Karpas-422 (cell line): ENCODE results near the gene PCSK7. TPM values are rescaled to one million over a fixed set of nuclear protein-coding genes. Genes with fewer than 3 reads are reported as not detected.
"Not testable (repeated sequence)": the region's sequence is repeated elsewhere in the genome, so short reads cannot be mapped to it uniquely, and the experiment has no call there.

Source experiments
- DNase-seq: peaks from one replicate; pipeline ENCODE4 v3.0.0-alpha.2; 2015
- H2AFZ ChIP-seq: fragments of 200-600 bp; sonication (generic); 2 replicates; pipeline ENCODE4 v1.6.1; 2014; ENCODE audit warnings: antibody characterized with exemption, low read length, mixed read lengths
- H3K27ac ChIP-seq: fragments of 200-600 bp; sonication (generic); 2 replicates; pipeline ENCODE4 v1.5.1; 2014; ENCODE audit warnings: mild to moderate bottlenecking, low read length, moderate library complexity
- H3K27me3 ChIP-seq: fragments of 200-600 bp; sonication (generic); 2 replicates; pipeline ENCODE4 v1.6.1; 2014; ENCODE audit warnings: low read length, mixed read lengths
- H3K36me3 ChIP-seq: fragments of 200-600 bp; sonication (generic); 2 replicates; pipeline ENCODE4 v1.6.1; 2014; ENCODE audit warnings: low read length, mixed read lengths; ENCODE audit not compliant: insufficient read depth
- H3K4me1 ChIP-seq: fragments of 200-600 bp; sonication (generic); 2 replicates; pipeline ENCODE4 v1.6.1; 2014; ENCODE audit warnings: mild to moderate bottlenecking, low read length, mixed read lengths
- H3K4me2 ChIP-seq: fragments of 200-600 bp; sonication (generic); 2 replicates; pipeline ENCODE4 v1.6.1; 2014; ENCODE audit warnings: low read length, low read depth, mild to moderate bottlenecking; ENCODE audit not compliant: poor library complexity, severe bottlenecking
- H3K4me3 ChIP-seq: fragments of 200-600 bp; sonication (generic); 2 replicates; pipeline ENCODE4 v1.5.1; 2014; ENCODE audit warnings: mild to moderate bottlenecking, antibody characterized with exemption, low read length, mixed read lengths
- H3K79me2 ChIP-seq: fragments of 200-600 bp; sonication (generic); 2 replicates; pipeline ENCODE4 v1.6.1; 2014; ENCODE audit warnings: mild to moderate bottlenecking, low read length, mixed read lengths
- H3K9ac ChIP-seq: fragments of 200-600 bp; sonication (generic); 2 replicates; pipeline ENCODE4 v1.6.0; 2014; ENCODE audit warnings: low read length
- H3K9me2 ChIP-seq: fragments of 200-600 bp; sonication (generic), shearing (Covaris generic); replicated peaks from 2 replicates; pipeline ENCODE4 v1.6.0; 2014; ENCODE audit warnings: mild to moderate bottlenecking, low read length, moderate library complexity; ENCODE audit not compliant: insufficient read depth
- H3K9me3 ChIP-seq: fragments of 300-700, 200-600 bp; sonication (generic); 2 replicates; pipeline ENCODE4 v1.6.1; 2014; ENCODE audit warnings: low read length, mixed read lengths
- H4K20me1 ChIP-seq: fragments of 200-600 bp; sonication (generic); 2 replicates; pipeline ENCODE4 v1.6.1; 2014; ENCODE audit warnings: mild to moderate bottlenecking, antibody characterized with exemption, low read length, low read depth; ENCODE audit not compliant: insufficient read depth
- total RNA-seq: library from RNA; depleted of rRNA; stranded (reverse); fragments of >200 nt; shearing (Covaris generic); gene quantifications from 2 replicates; pipeline ENCODE4 v1.2.3, GENCODE V29; 2014; ENCODE audit warnings: low replicate concordance

The PCSK7 gene
- total RNA-seq, 1 experiment from 2014 or later = 14.3 TPM

- Histone ChIP-seq H3K9ac (no peak overlapping the region), H3K4me3 (no peak overlapping the region), H3K27me3 (no peaks in the 10 kb centered on the region), H3K27ac (no peak overlapping the region), H3K4me2 (no peak overlapping the region), H3K36me3 (no peaks in the 10 kb centered on the region), H2AFZ (no peak overlapping the region), H4K20me1 (no peaks in the 10 kb centered on the region), H3K4me1 (no peaks in the 10 kb centered on the region), H3K9me2 (no peaks in the 10 kb centered on the region), H3K79me2 (no peaks in the 10 kb centered on the region), H3K9me3 (no peaks in the 10 kb centered on the region)
- no peak for DNase-seq
Observed at GRCh38 chr11:117265745-117266144, 33.9 kb upstream of the PCSK7 start.

DNA sequence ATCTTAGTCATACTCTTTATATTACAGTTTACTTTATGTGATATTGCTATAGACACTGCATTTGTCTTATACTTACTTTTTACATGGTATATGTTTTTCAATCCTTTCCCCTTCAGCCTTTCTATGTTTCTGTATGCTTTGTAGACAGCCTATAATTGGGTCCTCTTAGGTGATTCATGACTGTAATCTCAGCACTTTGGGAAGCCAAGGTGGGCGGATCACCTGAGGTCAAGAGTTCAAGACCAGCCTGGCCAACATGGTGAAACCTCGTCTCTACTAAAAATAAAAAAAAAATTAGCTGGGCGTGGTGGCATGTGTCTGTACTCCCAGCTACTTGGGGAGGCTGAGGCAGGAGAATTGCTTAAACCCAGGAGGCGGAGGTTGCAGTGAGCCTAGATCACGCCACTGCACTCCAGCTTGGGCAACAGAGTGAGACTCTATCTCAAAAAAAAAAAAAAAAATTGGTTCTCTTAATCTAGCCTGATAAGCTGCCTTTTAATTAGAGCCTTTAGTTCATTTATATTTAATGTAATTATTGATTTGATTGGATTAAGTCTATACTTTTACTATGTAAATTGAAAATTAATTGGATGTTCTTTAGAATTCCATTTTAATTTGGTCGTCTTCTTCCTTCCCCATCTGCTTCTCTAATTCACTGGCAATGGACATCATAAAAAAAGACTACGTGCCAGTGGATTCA lies 32.9 kb upstream of the PCSK7 start:
- H3K36me3 ChIP-seq, H4K20me1 ChIP-seq, H3K4me1 ChIP-seq, DNase-seq, H3K4me3 ChIP-seq, H3K4me2 ChIP-seq, H3K9ac ChIP-seq, H3K27ac ChIP-seq, H3K9me3 ChIP-seq, H2AFZ ChIP-seq, H3K9me2 ChIP-seq, H3K79me2 ChIP-seq, H3K27me3 ChIP-seq: not testable (repeated sequence)

- Histone ChIP-seq H2AFZ (no peak overlapping the region), H3K9ac (no peak overlapping the region), H3K9me2 (no peaks in the 10 kb centered on the region), H3K27me3 (no peaks in the 10 kb centered on the region), H3K27ac (no peak overlapping the region), H3K79me2 (no peaks in the 10 kb centered on the region), H3K4me2 (no peak overlapping the region), H3K36me3 (no peaks in the 10 kb centered on the region), H3K9me3 (no peaks in the 10 kb centered on the region), H4K20me1 (no peaks in the 10 kb centered on the region), H3K4me1 (no peaks in the 10 kb centered on the region), H3K4me3 (no peak overlapping the region)
- DNase-seq = no peak
Observed at GRCh38 chr11:117259417-117259816, 27.5 kb upstream of the PCSK7 start.

DNA sequence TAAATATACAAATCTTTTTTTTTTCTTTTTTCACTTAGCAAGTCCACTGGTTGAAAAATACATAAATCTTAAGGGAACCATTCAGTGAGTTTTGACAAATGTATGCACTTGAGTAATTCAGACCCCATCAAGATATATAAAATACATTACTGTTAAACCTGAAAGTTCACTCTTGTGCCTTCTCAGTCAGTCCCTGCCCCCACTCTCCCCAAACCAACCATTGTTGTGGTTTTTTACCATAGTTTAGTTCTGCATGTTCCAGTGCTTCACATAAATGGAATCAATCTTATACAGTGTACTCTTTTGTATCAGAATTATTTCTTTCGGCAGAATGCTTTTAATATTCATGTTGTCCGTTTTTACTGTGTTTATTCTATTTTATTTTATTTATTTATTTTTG lies 26.7 kb upstream of the PCSK7 start:
- Histone ChIP-seq H3K36me3 (no peaks in the 10 kb centered on the region), H3K4me1 (no peaks in the 10 kb centered on the region), H3K27me3 (no peaks in the 10 kb centered on the region), H3K27ac (no peak overlapping the region), H3K4me2 (no peak overlapping the region), H3K9me3 (no peaks in the 10 kb centered on the region), H4K20me1 (no peaks in the 10 kb centered on the region), H3K9me2 (no peaks in the 10 kb centered on the region), H3K79me2 (no peaks in the 10 kb centered on the region), H3K9ac (no peak overlapping the region), H3K4me3 (no peak overlapping the region), H2AFZ (no peak overlapping the region)
- DNase-seq = no peak

DNA sequence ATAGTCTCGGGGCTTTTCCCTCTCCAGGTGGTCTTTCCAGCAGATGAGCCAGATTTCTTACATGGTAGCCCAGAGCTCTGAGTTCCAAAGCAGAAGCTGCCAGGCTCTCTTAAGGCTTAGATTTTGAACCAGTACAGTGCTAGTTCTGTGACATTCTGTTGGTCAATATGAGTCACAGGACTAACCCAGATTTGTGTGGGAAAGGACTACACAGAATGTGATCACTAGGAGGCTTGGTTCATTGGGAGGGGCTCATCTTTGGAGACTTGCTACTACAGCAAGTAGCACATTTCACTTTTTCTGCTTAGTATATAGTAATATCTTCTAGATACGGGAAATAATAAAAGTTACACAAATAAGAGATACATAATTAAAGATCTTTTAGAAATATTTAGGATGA lies 24.7 kb upstream of the PCSK7 start:
- Histone ChIP-seq H3K4me2 (no peak overlapping the region), H3K27me3 (no peaks in the 10 kb centered on the region), H3K4me3 (no peak overlapping the region), H3K27ac (no peak overlapping the region), H4K20me1 (no peaks in the 10 kb centered on the region), H3K36me3 (no peaks in the 10 kb centered on the region), H3K9me2 (no peaks in the 10 kb centered on the region), H3K4me1 (no peaks in the 10 kb centered on the region), H2AFZ (no peak overlapping the region), H3K9me3 (no peaks in the 10 kb centered on the region), H3K9ac (no peak overlapping the region), H3K79me2 (no peaks in the 10 kb centered on the region)
- no peak for DNase-seq

DNA sequence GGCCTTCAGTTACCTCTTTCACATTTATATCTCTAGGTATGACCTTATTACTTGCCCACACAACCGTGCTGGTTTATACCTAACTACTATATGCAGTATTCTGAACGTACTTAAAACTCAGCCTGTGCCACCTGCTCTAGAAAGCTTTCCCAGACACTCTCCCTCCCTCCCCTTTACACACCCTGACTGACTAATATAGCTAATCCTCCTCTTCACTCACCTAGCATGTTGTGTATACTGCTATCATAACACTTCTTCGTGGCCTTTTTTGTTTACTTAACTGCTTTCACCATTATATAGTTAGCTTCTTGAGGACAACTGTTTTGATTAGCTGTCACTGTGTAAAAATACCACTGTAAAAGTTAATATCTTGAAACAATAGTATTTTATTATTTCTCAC lies 24.1 kb upstream of the PCSK7 start:
- Histone ChIP-seq H3K27me3 (no peaks in the 10 kb centered on the region), H3K27ac (no peak overlapping the region), H3K9ac (no peak overlapping the region), H3K9me2 (no peaks in the 10 kb centered on the region), H3K36me3 (no peaks in the 10 kb centered on the region), H2AFZ (no peak overlapping the region), H4K20me1 (no peaks in the 10 kb centered on the region), H3K9me3 (no peaks in the 10 kb centered on the region), H3K4me3 (no peak overlapping the region), H3K4me1 (no peaks in the 10 kb centered on the region), H3K4me2 (no peak overlapping the region), H3K79me2 (no peaks in the 10 kb centered on the region)
- no peak for DNase-seq

GRCh38 chr11:117251506-117251905 lies 19.6 kb upstream of the PCSK7 start:
- H3K9me3 ChIP-seq = no peaks in the 10 kb centered on the region
- no peak overlapping the region for H2AFZ ChIP-seq
- no peak overlapping the region for H3K9ac ChIP-seq
- DNase-seq = no peak
- H3K79me2 ChIP-seq = no peaks in the 10 kb centered on the region
- H3K9me2 ChIP-seq = no peaks in the 10 kb centered on the region
- no peak overlapping the region for H3K27ac ChIP-seq
- H3K4me3 ChIP-seq = no peak overlapping the region
- 0 out of 2 replicates have a peak, but pooled peaks cover 3% of the 10 kb centered on the region for H3K36me3 ChIP-seq
- H3K27me3 ChIP-seq = no peaks in the 10 kb centered on the region
- no peaks in the 10 kb centered on the region for H4K20me1 ChIP-seq
- H3K4me2 ChIP-seq = no peak overlapping the region
- no peaks in the 10 kb centered on the region for H3K4me1 ChIP-seq

GRCh38 chr11:117249571-117249970 lies 17.7 kb upstream of the PCSK7 start:
- H3K4me2 ChIP-seq = no peak overlapping the region
- 0 out of 2 replicates have a peak, but pooled peaks cover 3% of the 10 kb centered on the region for H3K36me3 ChIP-seq
- no peaks in the 10 kb centered on the region for H3K9me3 ChIP-seq
- no peak overlapping the region for H3K4me3 ChIP-seq
- no peaks in the 10 kb centered on the region for H3K4me1 ChIP-seq
- H3K27me3 ChIP-seq = no peaks in the 10 kb centered on the region
- no peak overlapping the region for H3K9ac ChIP-seq
- no peak overlapping the region for H3K27ac ChIP-seq
- no peaks in the 10 kb centered on the region for H4K20me1 ChIP-seq
- H3K79me2 ChIP-seq = no peaks in the 10 kb centered on the region
- H3K9me2 ChIP-seq = no peaks in the 10 kb centered on the region
- H2AFZ ChIP-seq = no peak overlapping the region
- DNase-seq = no peak
